ENCODE results near the gene KMT2A. TPM values are rescaled to one million over a fixed set of nuclear protein-coding genes. Genes with fewer than 3 reads are reported as not detected.

Gene KMT2A
- total and polyA plus RNA-seq, 8 donors: 4.5 to 98.2 (median 25.9) TPM

- intact Hi-C loops (cut with DNase I; ENCODE audit: low total_unique reads): no loop called here
- DNase-seq: peak; percentile 70 to 87
- peak within 1 kb of the TSS; percentile 70 to 87 (median 77) for H3K27ac ChIP-seq
- no peaks in the 10 kb centered on the region for H3K27me3 ChIP-seq
- H3K9me3 ChIP-seq: no peaks in the 10 kb centered on the region
- peaks cover 5 to 44% (median 40%) of the 10 kb centered on the region in 4 donors for H3K4me1 ChIP-seq
- peaks cover 0 to 31% (median 20%) of the 10 kb centered on the region in 4 donors for H3K36me3 ChIP-seq
- peak; percentile 9 to 27 (median 25) for TF ChIP-seq POLR2AphosphoS5 (IDR thresholded peaks at IDR 0.05)
- TF ChIP-seq EP300 (IDR thresholded peaks at IDR 0.05): no peak
- peak within 1 kb of the TSS; percentile 80 to 95 (median 90) for H3K4me3 ChIP-seq
- WGBS, 5 donors: 0 to 2% (median 1%) methylated on average over 39 to 94 of the region's 94 CpGs
These were observed 94.6 kb downstream of the KMT2A start, which contains the start of gene TMEM25 for GRCh38 chr11:118530683-118531596. Gene TMEM25, plus strand, starts transcription at chr11:118531192. Its CDS starts 610 bp downstream, at chr11:118531802.

- 11 to 27% (median 19%) methylated on average over 11 to 12 of the region's 12 CpGs for WGBS, 5 donors
- Histone ChIP-seq H3K27ac (peak overlapping the region in 4 of 5 donors; percentile 28 to 87 (median 80)), H3K4me3 (peak overlapping the region; percentile 80 to 95 (median 90)), H3K9me3 (no peaks in the 10 kb centered on the region), H3K36me3 (peaks cover 0 to 32% (median 20%) of the 10 kb centered on the region in 4 donors), H3K27me3 (no peaks in the 10 kb centered on the region), H3K4me1 (peaks cover 5 to 43% (median 39%) of the 10 kb centered on the region in 4 donors)
- no peak for TF ChIP-seq EP300 (IDR thresholded peaks at IDR 0.05)
- no peak for TF ChIP-seq POLR2A (IDR thresholded peaks at IDR 0.05)
- TF ChIP-seq POLR2AphosphoS5 (IDR thresholded peaks at IDR 0.05): no peak
- TF ChIP-seq CTCF (IDR thresholded peaks at IDR 0.05): no peak
- intact Hi-C loops (cut with DNase I; ENCODE audit: low total_unique reads): no loop called here
- DNase-seq: no peak
These were observed 95.3 kb downstream of the KMT2A start for GRCh38 chr11:118531597-118532084.

- H3K9me3 ChIP-seq: no peaks in the 10 kb centered on the region
- no peaks in the 10 kb centered on the region for H3K27me3 ChIP-seq
- intact Hi-C loops (cut with DNase I; ENCODE audit: low total_unique reads): no loop called here
- peak overlapping the region in 3 of 5 donors; percentile 28 to 87 (median 84) for H3K27ac ChIP-seq
- H3K4me3 ChIP-seq: peak overlapping the region; percentile 80 to 95 (median 90)
- 72 to 83% (median 77%) methylated on average over 7 to 10 of the region's 10 CpGs; no CpG with 5 or more reads in 1 of the 5 donors for WGBS, 5 donors
- H3K4me1 ChIP-seq: peaks cover 5 to 38% (median 35%) of the 10 kb centered on the region in 4 donors
- TF ChIP-seq CTCF (IDR thresholded peaks at IDR 0.05) (no peak), EP300 (IDR thresholded peaks at IDR 0.05) (no peak)
- no peak for DNase-seq
- peaks cover 0 to 32% (median 20%) of the 10 kb centered on the region in 4 donors for H3K36me3 ChIP-seq
These were observed 95.8 kb downstream of the KMT2A start for GRCh38 chr11:118532091-118532490.

GRCh38 chr11:118532852-118533768 lies 96.8 kb downstream of the KMT2A start:
- Histone ChIP-seq H3K4me1 (peaks cover 5 to 35% (median 33%) of the 10 kb centered on the region in 4 donors), H3K4me3 (no peak overlapping the region), H3K27ac (no peak overlapping the region), H3K9me3 (no peaks in the 10 kb centered on the region), H3K27me3 (no peaks in the 10 kb centered on the region), H3K36me3 (peaks cover 0 to 32% (median 20%) of the 10 kb centered on the region in 4 donors)
- TF ChIP-seq EP300 (IDR thresholded peaks at IDR 0.05): no peak
- TF ChIP-seq POLR2AphosphoS5 (IDR thresholded peaks at IDR 0.05): no peak
- TF ChIP-seq POLR2A (IDR thresholded peaks at IDR 0.05): no peak
- no peak for TF ChIP-seq CTCF (IDR thresholded peaks at IDR 0.05)
- intact Hi-C loops (cut with DNase I; ENCODE audit: low total_unique reads): no loop called here
- WGBS, 5 donors: 89 to 93% (median 90%) methylated on average over 10 to 19 of the region's 19 CpGs
- no peak for DNase-seq
